Neural cell (in vitro differentiated cells): ENCODE results near the gene RFT1. TPM values are rescaled to one million over a fixed set of nuclear protein-coding genes. Genes with fewer than 3 reads are reported as not detected.

Experiments used
- H2AFZ ChIP-seq: fragments of 200-600, 300-800 bp; sonication (generic), shearing (Covaris generic); 2 replicates; pipeline ENCODE4 v1.6.0; 2014; ENCODE audit warnings: low read depth, mild to moderate bottlenecking, antibody characterized with exemption, low read length, moderate library complexity
- H3F3A ChIP-seq: fragments of 200-600 bp; shearing (Covaris generic); 2 replicates; pipeline ENCODE4 v1.6.1; 2016; ENCODE audit warnings: mild to moderate bottlenecking, moderate library complexity, mixed read lengths, antibody characterized with exemption, low read length; ENCODE audit not compliant: insufficient read depth, poor library complexity, severe bottlenecking
- H3K27ac ChIP-seq: fragments of 200-600, 300-800 bp; sonication (generic), shearing (Covaris generic); 2 replicates; pipeline ENCODE4 v1.5.1; 2014; ENCODE audit warnings: mild to moderate bottlenecking, low read length, moderate library complexity
- H3K27me3 ChIP-seq: fragments of 300-800, 200-600 bp; sonication (generic), shearing (Covaris generic); 2 replicates; pipeline ENCODE4 v1.6.0; 2014; ENCODE audit warnings: mild to moderate bottlenecking, low read depth, low read length, moderate library complexity; ENCODE audit not compliant: insufficient read depth
- H3K36me3 ChIP-seq: fragments of 300-800, 200-600 bp; sonication (generic), shearing (Covaris generic); 2 replicates; pipeline ENCODE4 v1.5.1; 2014; ENCODE audit warnings: mild to moderate bottlenecking, antibody characterized with exemption, low read length, moderate library complexity; ENCODE audit not compliant: insufficient read depth
- H3K4me2 ChIP-seq: fragments of 300-800, 200-600 bp; sonication (generic), shearing (Covaris generic); 2 replicates; pipeline ENCODE4 v1.6.0; 2014; ENCODE audit warnings: mild to moderate bottlenecking, low read length
- H3K4me3 ChIP-seq: fragments of 300-800, 200-600 bp; sonication (generic), shearing (Covaris generic); 2 replicates; pipeline ENCODE4 v1.5.1; 2014; ENCODE audit warnings: mild to moderate bottlenecking, low read length, moderate library complexity
- H3K79me2 ChIP-seq: fragments of 200-600 bp; shearing (Covaris generic); replicated peaks from 2 replicates; pipeline ENCODE4 v1.6.0; 2014; ENCODE audit warnings: mild to moderate bottlenecking, low read length, moderate library complexity; ENCODE audit not compliant: insufficient read depth
- H3K9ac ChIP-seq: fragments of 300-800, 200-600 bp; sonication (generic), shearing (Covaris generic); 2 replicates; pipeline ENCODE4 v1.6.1; 2016; ENCODE audit warnings: mild to moderate bottlenecking, low read length, mixed read lengths
- H3K9me2 ChIP-seq: fragments of 200-600 bp; shearing (Covaris generic); 2 replicates; pipeline ENCODE4 v1.6.1; 2016; ENCODE audit warnings: mild to moderate bottlenecking, low read length, mixed read lengths; ENCODE audit not compliant: insufficient read depth
- H3K9me3 ChIP-seq: fragments of 200-600, 300-800 bp; sonication (generic), shearing (Covaris generic); 2 replicates; pipeline ENCODE4 v1.6.1; 2016; ENCODE audit warnings: mild to moderate bottlenecking, mixed run types, low read length, moderate library complexity, mixed read lengths
- H4K20me1 ChIP-seq: fragments of 200-600 bp; shearing (Covaris generic); 2 replicates; pipeline ENCODE4 v1.6.1; 2016; ENCODE audit warnings: mild to moderate bottlenecking, mixed run types; ENCODE audit not compliant: insufficient read depth
- EP300 ChIP-seq: fragments of 450-650 bp; conservative IDR thresholded peaks from 2 replicates; pipeline ENCODE4 v1.6.1; 2014; ENCODE audit warnings: antibody characterized with exemption, mild to moderate bottlenecking, moderate library complexity; ENCODE audit not compliant: poor library complexity, severe bottlenecking
- EZH2 ChIP-seq: fragments of 200-600, 300-800 bp; shearing (Covaris generic), sonication (generic); IDR thresholded peaks from 2 replicates; pipeline ENCODE4 v1.6.1; 2014; ENCODE audit warnings: antibody characterized with exemption, low read length, borderline replicate concordance, mild to moderate bottlenecking; ENCODE audit not compliant: insufficient read depth, poor library complexity, severe bottlenecking
- MXI1 ChIP-seq: fragments of 450-650 bp; conservative IDR thresholded peaks from 2 replicates; pipeline ENCODE4 v1.6.1; 2014; ENCODE audit warnings: antibody characterized with exemption, mild to moderate bottlenecking; ENCODE audit not compliant: poor library complexity, severe bottlenecking
- POLR2AphosphoS5 ChIP-seq: IDR thresholded peaks from 2 replicates; pipeline ENCODE4 v1.6.1; 2012
- RAD21 ChIP-seq: fragments of 450-650 bp; conservative IDR thresholded peaks from 2 replicates; pipeline ENCODE4 v1.6.1; 2014; ENCODE audit warnings: antibody characterized with exemption, mild to moderate bottlenecking, moderate library complexity
- SMC3 ChIP-seq: fragments of 450-650 bp; conservative IDR thresholded peaks from 2 replicates; pipeline ENCODE4 v1.6.1; 2014; ENCODE audit warnings: antibody characterized with exemption, mild to moderate bottlenecking, moderate library complexity; ENCODE audit not compliant: poor library complexity
- TAF1 ChIP-seq: IDR thresholded peaks from 2 replicates; pipeline ENCODE4 v1.6.1; 2012; ENCODE audit warnings: low read depth
- polyA plus RNA-seq: library from polyadenylated mRNA; depleted of rRNA; stranded (reverse); fragments of >200 nt; gene quantifications from 2 replicates; pipeline ENCODE4 v1.2.3, GENCODE V29; 2014
- TF ChIP-seq, protein P1 (sequence below): IDR thresholded peaks from 2 replicates; pipeline ENCODE4 v1.6.1; 2012; ENCODE audit warnings: borderline replicate concordance
- TF ChIP-seq, protein P2 (sequence below): fragments of 450-650 bp; IDR thresholded peaks from 2 replicates; pipeline ENCODE4 v1.5.1; 2014; ENCODE audit warnings: antibody characterized with exemption, mild to moderate bottlenecking, moderate library complexity; ENCODE audit not compliant: poor library complexity, severe bottlenecking

RFT1 gene
- polyA plus RNA-seq, 1 donor from 2014 or later: 6.1 TPM

DNA sequence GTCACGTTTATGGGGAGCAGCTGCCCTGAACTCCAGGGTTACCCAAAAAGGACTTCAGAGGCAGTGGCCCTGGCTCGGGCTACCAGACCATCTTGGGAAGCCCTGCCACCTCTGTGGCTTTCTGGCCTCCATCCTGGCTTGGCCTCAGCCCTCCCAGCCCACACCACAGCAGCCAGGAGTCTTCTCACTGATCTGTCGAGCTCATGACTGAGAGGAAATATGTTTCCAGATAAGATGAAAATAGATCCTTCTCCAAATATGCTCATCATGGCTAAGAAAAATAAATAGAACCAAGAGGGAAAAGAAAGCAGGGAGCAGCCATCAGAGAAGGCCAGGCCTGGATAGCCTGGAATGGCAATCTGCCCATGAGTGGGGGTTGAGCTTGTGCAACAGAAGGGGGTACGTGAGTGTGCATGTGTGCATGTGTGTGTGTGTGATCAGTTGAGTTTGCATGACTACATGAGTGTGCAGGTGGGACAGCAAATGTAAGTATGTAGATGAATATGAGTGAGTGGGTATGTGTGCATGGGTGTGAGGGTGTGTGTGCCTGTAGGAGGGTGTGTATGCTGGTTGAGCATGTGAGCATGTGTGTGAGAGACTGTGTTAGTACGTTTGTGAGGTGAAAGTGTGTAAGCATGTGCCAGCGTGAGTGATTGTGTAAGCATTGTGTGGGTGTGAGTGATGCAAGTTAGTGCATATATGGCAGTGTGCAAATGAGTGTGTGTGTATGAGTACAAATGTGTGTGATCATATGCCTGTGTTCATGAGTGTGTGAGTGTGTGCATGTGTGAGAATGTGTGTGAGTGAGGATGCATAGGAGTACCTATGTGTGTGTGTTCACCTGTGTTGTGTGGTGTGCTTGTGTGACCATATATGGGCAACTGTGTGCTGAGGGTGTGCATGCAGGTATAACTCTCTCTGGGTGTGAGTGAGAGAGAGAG is 9.9 kb upstream of the RFT1 start:
- H3K4me3 ChIP-seq: no peak overlapping the region
- no peak overlapping the region for H3K9ac ChIP-seq
- H3K4me2 ChIP-seq: no peak overlapping the region
- no peak overlapping the region for H3K27ac ChIP-seq
- no peaks in the 10 kb centered on the region for H3K9me3 ChIP-seq
- no peaks in the 10 kb centered on the region for H3K27me3 ChIP-seq
- no peaks in the 10 kb centered on the region for H4K20me1 ChIP-seq
- no peak overlapping the region for H2AFZ ChIP-seq
- no peaks in the 10 kb centered on the region for H3K79me2 ChIP-seq
- H3F3A ChIP-seq: no peaks in the 10 kb centered on the region
- no peaks in the 10 kb centered on the region for H3K36me3 ChIP-seq
- no peak for TF ChIP-seq SMC3
- no peak for TF ChIP-seq EZH2
- no peak for TF ChIP-seq EP300
- TF ChIP-seq RAD21: no peak
- TF ChIP-seq, protein P1, sequence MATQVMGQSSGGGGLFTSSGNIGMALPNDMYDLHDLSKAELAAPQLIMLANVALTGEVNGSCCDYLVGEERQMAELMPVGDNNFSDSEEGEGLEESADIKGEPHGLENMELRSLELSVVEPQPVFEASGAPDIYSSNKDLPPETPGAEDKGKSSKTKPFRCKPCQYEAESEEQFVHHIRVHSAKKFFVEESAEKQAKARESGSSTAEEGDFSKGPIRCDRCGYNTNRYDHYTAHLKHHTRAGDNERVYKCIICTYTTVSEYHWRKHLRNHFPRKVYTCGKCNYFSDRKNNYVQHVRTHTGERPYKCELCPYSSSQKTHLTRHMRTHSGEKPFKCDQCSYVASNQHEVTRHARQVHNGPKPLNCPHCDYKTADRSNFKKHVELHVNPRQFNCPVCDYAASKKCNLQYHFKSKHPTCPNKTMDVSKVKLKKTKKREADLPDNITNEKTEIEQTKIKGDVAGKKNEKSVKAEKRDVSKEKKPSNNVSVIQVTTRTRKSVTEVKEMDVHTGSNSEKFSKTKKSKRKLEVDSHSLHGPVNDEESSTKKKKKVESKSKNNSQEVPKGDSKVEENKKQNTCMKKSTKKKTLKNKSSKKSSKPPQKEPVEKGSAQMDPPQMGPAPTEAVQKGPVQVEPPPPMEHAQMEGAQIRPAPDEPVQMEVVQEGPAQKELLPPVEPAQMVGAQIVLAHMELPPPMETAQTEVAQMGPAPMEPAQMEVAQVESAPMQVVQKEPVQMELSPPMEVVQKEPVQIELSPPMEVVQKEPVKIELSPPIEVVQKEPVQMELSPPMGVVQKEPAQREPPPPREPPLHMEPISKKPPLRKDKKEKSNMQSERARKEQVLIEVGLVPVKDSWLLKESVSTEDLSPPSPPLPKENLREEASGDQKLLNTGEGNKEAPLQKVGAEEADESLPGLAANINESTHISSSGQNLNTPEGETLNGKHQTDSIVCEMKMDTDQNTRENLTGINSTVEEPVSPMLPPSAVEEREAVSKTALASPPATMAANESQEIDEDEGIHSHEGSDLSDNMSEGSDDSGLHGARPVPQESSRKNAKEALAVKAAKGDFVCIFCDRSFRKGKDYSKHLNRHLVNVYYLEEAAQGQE: no peak
- no peak for TF ChIP-seq MXI1
- TF ChIP-seq TAF1: no peak
- TF ChIP-seq POLR2AphosphoS5: no peak
- no peaks in the 10 kb centered on the region for H3K9me2 ChIP-seq

DNA sequence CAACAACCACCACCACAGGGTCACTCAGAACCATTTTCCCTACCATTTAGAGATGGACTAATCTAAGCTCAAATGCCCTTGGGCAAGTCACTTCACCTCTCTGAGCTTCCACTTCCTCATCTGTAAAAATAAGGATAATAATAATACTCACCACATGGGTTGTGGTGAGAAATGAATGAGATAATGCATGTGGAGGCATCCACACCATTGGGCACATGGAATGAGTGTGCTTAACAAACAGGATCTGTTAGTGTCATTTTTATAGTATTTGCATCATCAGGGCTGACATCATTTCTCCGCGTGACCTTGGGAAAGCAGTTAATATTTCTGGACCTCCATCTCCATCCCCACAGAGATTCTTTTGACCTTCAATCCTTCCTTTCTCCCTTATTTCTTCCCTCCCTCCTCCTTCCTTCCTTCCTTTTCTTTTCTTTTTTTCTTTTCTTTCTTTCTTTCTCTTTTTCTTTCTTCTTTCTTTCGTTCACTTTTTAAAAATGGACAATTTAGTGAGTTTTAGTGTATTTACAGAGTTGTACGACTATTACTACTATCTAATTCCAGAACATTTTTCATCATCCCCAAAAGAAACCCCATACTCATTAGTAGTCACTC is 7.7 kb upstream of the RFT1 start:
- Histone ChIP-seq H3K4me2 (no peak overlapping the region), H3K79me2 (no peaks in the 10 kb centered on the region)

More for the DNA sequence above, 7.7 kb upstream of the RFT1 start:
- no peaks in the 10 kb centered on the region for H3F3A ChIP-seq
- TF ChIP-seq MXI1: no peak
- no peak for TF ChIP-seq SMC3
- no peak for TF ChIP-seq EP300
- TF ChIP-seq, protein P1: no peak
- TF ChIP-seq TAF1: no peak
- TF ChIP-seq POLR2AphosphoS5: no peak
- TF ChIP-seq, protein P2, sequence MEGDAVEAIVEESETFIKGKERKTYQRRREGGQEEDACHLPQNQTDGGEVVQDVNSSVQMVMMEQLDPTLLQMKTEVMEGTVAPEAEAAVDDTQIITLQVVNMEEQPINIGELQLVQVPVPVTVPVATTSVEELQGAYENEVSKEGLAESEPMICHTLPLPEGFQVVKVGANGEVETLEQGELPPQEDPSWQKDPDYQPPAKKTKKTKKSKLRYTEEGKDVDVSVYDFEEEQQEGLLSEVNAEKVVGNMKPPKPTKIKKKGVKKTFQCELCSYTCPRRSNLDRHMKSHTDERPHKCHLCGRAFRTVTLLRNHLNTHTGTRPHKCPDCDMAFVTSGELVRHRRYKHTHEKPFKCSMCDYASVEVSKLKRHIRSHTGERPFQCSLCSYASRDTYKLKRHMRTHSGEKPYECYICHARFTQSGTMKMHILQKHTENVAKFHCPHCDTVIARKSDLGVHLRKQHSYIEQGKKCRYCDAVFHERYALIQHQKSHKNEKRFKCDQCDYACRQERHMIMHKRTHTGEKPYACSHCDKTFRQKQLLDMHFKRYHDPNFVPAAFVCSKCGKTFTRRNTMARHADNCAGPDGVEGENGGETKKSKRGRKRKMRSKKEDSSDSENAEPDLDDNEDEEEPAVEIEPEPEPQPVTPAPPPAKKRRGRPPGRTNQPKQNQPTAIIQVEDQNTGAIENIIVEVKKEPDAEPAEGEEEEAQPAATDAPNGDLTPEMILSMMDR: no peak
- TF ChIP-seq EZH2: no peak
- TF ChIP-seq RAD21: no peak
- H3K4me3 ChIP-seq: no peak overlapping the region
- H3K9me3 ChIP-seq: no peaks in the 10 kb centered on the region
- no peak overlapping the region for H2AFZ ChIP-seq
- H3K27me3 ChIP-seq: no peaks in the 10 kb centered on the region
- no peaks in the 10 kb centered on the region for H3K36me3 ChIP-seq
- H4K20me1 ChIP-seq: no peaks in the 10 kb centered on the region
- H3K27ac ChIP-seq: no peak overlapping the region
- no peak overlapping the region for H3K9ac ChIP-seq
- H3K9me2 ChIP-seq: no peaks in the 10 kb centered on the region
